NCI-H128 (cell line): ENCODE results near the gene UNC45B.
"Not testable (repeated sequence)": the region's sequence is repeated elsewhere in the genome, so short reads cannot be mapped to it uniquely, and the experiment has no call there.

ENCODE experiments used
- DNase-seq: peaks from one replicate; lab custom pipeline; 2025; ENCODE audit not compliant: unreplicated experiment; lab: John Stamatoyannopoulos, UW

The UNC45B gene

DNA sequence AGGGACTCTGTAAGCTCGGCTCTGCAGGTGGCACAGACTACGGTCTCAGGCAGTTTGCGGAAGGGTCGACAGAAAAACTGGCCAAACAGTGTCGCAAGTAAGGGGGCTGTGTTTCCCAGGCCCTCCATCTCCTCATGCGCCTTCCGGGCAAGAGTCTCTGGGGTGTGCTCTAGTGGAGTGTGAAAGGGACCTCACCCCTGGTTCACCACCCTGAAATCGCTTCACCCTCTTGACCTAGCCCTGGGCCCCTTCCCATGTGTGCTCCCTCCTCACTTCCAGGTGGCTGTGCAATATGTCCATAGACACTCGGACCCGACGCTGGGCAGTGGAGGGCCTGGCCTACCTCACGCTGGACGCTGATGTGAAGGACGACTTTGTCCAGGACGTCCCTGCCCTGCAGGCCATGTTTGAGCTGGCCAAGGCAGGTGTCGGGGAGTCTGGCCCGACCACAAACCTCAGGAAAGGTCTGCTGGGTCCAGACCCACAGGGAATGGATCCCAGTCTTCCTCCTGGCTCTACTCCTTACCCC is 22.3 kb downstream of the UNC45B start:
- no peak for DNase-seq

DNA sequence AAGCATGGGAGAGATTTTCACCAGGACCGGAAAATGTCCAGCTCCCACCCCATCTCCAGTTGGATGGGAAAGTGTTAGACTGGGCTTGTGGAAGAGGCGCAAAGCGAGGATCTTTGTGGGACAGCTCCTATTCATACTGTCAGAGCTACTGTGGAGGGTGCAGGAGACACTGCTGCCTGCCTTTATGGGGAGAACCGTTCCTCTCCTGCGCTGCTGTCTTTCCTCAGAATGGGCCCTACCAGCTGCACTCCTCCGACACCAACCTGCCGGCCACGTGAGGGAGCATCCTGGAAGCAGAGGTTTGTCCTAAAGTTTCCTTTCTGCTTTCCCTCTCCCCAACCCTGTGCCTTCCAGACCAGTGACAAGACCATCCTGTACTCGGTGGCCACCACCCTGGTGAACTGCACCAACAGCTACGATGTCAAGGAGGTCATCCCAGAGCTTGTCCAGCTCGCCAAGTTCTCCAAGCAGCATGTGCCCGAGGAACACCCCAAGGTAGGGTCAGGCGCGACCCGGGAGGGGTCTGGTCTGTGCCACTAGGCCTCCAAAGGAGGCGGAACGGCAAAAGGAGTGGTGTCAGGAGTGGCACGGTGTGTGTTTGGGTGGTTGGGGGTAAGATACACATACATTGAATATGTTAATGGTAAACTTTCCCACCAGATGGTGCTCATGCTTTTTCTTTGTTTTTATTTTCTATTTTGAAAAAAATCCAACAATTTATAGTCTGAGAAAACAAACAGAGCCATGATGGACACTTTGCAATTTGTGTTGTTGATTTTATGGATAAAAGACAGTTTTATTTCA is 23.6 kb downstream of the UNC45B start:
- DNase-seq = no peak

DNA sequence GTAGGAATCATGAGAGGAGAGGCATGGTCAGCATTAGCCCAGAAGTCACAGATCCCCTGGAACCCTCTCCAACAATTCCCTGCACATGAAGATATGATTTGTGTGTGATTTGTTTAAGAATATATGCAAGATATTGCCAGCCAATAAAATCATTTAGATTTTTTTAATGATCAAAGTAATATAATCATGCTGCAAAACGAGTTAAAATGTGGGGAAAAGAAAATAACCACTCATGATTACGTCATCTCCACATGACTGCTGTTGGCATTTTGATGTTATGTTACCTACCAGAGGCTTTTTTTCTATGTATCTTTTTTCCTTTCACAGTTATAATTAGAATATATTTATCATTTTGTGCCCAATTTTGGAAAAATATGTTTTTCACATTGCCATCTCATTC is 24.2 kb downstream of the UNC45B start:
- no peak for DNase-seq

DNA sequence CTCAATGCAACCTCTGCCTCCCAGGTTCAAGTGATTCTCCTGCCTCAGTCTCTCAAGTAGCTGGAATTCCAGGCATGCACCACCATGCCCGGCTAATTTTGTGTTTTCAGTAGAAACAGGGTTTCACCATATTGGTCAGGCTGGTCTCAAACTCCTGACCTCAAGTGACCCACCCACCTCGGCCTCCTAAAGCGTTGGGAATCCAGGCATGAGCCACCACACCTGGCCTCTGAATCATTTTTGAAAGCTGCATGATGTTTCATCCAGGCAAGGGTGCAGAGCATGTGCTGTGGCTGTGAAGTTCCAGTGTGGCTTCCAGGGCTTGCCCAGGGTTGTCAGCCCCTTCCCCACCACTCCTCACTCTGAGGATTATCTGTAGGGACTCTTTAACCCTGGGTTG is 24.7 kb downstream of the UNC45B start:
- DNase-seq = not testable (repeated sequence)

DNA sequence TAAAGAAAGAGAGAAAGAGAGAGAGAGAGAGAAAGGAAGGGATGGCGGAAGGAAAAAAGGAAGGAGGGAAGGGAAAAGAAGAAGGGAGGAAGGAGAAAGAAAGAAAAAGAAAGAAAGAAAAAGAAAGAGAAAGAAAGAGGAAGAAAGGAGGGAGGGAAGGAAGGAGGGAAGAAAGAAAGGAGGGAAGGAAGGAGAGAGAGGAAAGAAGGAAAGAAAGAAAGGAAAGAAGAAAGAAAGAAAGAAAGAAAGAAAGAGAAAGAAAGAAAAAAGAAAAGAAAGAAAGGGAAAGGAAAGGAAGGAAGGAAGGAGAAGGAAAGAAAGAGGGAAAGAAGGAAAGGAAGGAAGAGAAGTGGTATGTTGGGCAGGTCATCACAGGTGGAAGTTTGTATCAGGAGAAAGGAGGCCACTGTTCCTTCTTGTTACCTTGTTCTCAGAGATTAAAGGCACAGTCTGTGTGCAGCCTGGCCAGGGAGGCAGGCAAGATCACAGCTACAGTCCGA is 27.3 kb downstream of the UNC45B start:
- no peak for DNase-seq

DNA sequence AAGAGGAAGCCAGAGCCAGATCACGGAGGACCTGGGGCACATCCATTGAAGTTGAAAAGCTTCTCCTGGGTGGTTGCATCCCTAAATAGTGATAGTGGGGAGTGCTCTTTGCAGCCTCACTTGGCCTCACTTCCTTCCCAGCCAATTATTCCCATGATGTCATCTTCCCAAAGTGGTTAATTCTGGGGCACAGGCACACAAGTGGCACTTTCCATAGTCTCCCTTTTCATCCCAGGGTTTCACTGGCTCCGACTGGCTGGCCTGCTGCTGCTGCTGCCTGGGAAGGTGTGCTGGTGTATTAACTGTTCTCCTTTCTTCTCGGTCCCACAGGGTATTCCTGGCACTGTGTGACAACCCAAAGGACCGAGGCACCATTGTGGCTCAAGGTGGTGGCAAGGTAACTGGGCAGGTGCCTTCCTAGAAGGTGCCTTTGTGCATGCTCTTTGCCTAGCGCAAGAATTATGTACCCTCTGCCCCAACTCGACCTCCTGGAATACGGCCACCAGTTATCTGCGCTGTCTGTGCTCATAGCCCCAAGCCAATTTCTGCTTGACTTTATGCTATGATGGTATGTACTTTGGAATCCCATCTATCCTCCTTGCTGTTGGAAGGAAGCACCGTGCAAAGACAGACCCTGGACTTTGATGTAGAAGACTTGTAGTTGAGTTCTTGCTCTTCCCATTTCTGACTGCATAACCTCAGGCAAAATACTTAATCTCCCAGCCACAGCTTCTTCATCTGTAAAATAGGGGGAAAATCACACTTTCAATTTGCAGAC is 28.2 kb downstream of the UNC45B start:
- DNase-seq = no peak

DNA sequence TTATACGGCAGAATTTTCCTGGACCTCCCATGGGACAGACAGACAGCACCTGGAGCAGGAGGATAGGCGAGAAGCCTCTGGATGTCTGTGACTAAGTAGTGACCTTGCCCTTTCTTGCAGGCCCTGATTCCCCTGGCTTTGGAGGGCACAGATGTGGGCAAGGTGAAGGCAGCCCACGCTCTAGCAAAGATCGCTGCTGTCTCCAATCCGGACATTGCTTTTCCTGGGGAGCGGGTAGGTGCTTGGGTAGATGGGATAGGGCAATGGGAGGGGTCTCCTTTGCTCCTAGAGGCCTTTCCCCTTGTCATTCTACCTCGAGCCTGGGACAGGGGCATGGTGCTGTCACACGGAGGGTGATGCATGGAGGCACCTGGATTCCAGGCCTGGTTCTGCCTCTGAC is 29.3 kb downstream of the UNC45B start:
- no peak for DNase-seq

DNA sequence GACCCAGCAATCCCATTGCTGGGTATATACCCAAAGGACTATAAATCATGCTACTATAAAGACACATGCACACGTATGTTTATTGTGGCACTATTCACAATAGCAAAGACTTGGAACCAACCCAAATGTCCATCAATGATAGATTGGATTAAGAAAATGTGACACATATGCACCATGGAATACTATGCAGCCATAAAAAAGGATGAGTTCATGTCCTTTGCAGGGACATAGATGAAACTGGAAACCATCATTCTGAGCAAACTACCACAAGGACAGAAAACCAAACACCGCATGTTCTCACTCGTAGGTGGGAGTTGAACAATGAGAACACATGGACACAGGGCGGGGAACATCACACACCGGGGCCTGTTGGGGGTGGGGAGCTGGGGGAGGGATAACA is 31.8 kb downstream of the UNC45B start:
- not testable (repeated sequence) for DNase-seq

DNA sequence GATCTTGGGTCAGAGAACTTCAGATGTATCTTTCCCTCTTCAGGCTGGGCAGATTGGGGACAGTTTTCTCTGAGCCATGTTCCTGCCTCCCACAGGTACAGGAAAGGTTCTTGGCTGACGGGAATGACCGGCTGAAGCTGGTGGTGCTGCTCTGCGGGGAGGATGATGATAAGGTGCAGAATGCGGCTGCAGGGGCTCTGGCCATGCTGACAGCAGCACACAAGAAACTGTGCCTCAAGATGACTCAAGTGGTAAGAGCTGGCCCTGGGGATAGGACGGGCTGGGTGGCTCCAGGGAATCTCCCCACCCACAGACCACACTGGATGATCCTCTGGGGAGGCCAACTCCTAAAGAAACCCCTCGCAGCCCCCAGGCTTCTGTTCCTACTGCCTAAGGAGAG is 35.7 kb downstream of the UNC45B start:
- no peak for DNase-seq

DNA sequence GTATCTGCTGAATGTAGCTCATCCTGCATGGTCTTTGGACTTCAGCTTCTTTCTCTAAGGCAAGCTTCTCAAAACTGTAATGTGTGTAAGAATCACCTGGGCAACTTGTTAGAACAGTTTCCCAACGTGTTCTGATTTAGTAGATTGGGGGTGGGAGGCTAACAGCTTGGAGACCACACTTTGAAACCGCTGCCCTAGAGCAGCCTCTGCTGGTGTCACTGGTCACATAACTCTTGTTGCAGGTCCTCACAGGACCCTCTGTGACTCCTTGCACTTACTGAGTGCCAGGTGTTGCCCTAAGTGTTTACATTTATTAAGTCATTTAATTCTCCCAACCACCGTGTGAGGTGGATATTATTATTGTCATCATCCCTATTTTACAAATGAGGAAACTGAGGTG is 36.7 kb downstream of the UNC45B start:
- no peak for DNase-seq

DNA sequence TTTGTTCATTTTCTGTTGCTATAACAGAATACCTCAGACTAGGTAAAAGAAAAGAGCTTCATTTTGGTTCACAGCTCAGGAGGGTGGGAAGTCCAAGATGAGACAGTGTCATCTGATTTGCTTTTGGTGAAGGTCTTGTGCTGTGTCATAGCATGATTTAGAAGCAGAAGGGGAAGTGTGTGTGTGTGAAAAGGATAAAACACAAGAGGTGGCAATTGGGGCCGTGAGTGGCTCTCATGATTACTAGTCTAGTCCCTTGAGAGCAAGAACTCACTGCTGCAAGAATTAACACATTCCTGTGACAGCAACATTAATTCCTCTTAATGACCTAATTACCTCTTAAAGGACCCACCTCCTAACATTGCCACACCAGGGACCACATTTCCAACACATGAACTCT is 38.2 kb downstream of the UNC45B start:
- no peak for DNase-seq

DNA sequence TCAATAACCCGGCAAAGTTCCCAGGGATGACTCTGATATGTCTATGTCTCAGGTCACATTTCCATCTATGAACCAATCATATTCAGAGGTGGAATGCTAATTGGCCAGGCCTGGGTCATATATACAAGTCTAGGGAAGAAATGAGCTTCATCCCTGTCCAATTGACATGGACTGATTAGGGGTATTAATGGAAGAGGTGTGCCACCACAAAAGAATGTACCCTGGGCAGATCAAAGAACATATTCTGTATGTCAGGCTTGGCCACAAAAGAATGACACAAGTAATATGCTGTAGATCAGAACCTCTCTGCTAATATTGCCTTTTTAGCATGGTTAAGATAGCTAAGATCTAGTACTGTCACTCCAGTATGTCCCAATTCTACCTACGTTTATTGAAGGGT is 39.9 kb downstream of the UNC45B start:
- no peak for DNase-seq

DNA sequence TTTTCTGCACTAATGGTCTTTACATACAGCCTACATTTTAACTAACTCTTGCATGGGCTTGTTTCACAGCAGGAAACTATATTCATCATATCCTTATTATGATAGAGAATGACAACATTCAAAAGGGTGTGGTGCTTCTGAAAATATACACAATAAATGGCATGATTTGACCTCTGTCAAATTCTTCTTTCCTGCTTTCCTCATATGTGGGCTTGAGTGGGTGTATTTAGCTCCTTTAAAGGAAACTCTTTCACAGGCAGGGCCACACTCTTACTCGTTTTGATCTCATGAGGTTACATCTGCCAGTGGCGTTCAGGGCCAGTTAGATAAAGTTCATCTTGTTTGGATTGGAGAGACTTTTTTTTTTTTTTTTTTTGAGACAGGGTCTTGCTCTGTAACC is 40.5 kb downstream of the UNC45B start:
- DNase-seq = no peak

DNA sequence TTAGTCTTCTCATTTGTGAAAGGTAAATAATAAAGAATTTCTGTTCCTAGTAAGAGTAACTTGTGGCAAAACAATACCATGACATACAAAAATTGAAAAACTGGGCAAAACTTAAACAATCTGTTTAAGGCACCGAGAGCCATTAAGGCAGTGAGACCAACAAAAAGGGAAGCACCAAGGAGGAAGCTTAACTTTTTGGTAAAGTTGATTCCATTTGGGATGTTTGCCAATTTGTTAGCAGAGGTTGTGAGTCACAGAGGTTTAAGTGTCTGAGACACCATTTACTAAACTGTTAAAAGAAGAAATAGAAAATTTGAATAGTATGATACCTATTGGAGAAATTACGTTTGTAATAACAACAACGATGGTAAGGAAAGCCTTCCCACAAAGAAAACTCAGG is 41.7 kb downstream of the UNC45B start:
- no peak for DNase-seq

DNA sequence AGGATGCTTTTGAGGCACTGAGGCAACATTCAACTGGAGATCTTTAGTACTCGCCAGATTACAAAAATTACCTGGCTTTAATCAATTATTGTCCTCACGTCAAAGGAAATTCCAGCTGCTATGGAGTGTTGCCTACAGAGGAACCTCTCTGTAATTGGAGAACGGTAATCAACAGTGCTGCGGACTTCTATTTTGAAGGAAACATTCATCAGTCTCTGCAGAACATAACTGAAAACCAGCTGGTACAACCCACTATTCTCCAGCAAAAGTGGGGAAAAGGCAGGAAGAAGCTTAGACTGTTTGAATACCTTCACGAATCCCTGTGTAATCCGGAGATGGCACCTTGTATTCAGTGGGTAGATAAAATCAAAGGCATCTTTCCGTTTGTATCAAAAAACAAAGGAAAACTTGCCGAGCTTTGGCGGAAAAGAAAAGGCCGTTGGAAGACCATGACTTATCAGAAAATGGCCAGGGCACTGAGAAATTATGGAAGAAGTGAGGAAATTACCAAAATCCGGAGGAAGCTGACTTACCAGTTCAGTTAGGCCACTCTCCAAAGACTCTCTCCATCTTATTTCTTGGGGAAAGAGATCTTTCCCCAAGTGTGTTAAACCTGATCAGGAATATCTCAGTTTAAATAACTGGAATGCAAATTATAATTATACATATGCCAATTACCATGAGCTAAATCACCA is 43.5 kb downstream of the UNC45B start:
- DNase-seq = no peak

DNA sequence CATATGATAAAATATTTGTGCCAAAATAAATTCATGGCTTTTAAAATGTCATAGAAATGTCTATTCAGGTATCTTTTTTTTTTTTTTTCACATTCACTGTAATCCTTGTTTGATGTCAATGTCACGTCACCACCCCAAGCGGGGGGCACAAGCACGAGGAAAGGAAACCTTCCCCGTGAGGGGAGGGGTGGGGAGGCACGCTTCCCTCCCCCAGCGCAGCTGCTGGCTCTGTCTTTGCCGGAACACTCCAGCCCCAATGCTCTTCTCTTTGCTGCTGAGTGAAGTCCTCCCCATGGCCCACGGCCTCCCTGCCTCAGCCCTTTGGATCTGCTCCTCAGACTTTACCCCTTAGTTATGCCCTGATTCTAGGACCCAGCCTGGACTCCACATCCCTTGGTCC is 45.1 kb downstream of the UNC45B start:
- no peak for DNase-seq

DNA sequence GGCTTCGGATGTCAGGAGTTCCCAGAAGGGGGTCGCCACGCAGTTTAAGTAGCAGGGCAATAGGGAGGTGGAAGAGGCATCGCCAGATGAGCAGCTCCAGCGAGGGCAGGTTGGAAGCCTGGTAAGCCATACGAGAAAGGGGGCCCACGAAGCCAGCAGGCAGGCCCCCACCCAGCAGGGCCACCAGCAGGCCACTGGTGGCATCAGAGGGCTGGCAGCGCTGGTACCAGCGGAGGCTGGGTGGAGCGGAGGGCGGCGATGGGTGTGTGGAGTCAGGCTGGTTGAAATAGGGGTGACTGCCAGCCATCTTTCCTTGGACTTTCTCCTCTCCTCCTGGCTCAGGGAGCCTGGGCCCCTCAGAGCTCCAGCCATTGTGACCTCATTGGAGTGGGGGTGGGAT is 46.4 kb downstream of the UNC45B start, which contains the start of gene SLC35G3:
TSS of gene SLC35G3 (minus strand) at position 393 of the 400 bp plus-strand sequence. CDS start at position 307, 86 bp downstream.
- DNase-seq = not testable (repeated sequence)

DNA sequence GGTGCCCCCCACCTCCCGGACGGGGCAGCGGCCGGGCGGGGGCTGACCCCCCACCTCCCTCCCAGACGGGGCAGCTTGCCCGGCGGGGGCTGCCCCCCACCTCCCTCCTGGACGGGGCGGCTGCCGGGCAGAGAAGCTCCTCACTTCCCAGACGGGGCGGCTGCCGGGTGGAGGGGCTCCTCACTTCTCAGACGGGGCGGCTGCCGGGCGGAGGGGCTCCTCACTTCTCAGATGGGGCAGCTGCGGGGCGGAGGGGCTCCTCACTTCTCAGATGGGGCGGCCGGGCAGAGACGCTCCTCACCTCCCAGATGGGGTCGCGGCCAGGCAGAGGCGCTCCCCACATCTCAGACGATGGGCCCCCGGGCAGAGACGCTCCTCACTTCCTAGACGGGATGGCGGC is 47.4 kb downstream of the UNC45B start:
- DNase-seq = not testable (repeated sequence)

DNA sequence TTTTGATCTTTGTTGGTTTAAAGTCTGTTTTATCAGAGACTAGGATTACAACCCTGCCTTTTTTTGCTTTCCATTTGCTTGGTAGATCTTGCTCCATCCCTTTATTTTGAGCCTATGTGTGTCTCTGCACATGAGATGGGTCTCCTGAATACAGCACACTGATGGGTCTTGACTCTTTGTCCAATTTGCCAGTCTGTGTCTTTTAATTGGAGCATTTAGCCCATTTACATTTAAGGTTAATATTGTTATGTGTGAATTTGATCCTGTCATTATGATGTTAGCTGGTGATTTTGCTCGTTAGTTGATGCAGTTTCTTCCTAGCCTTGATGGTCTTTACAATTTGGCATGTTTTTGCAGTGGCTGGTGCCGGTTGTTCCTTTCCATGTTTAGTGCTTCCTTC is 55.0 kb downstream of the UNC45B start:
- not testable (repeated sequence) for DNase-seq

DNA sequence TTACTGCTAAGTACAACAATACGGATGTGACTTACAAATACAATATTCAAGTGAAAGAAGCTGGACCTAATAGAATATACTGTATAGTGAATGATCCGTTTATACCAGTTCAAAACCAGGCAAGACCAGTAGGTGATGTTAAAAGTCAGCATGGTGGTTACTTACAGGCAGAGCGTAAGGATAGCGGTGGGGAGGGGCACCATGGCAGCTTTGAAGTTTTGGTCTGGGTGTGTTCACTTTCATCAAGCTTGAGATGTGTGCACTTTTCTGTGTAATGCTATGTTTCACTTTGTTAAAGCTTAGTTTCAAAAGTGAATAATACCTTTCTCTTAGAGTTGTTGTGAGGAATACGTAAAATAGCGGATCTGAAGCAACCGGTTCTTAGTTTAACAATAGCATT is 63.1 kb downstream of the UNC45B start:
- DNase-seq = no peak

DNA sequence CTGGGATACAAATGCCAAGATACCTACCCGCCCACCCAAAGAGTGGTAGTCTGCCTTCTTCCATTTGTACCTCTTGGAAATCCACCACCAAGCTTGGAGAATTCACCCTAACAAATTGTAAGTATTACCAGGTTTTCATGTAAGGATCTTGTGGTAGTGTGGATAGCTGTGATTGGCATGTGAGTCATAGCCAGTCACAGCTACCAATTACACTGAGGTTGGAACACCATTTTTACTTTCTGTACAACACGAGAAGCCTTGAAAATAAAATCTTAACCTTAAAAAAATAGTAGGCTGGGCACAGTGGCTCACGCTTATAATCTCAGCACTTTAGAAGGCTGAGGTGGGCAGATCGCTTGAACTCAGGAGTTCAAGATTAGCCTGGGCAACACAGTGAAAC is 65.1 kb downstream of the UNC45B start:
- DNase-seq = no peak
